Measurements from ENCODE around the gene HPS4.
"Not testable (repeated sequence)": the region's sequence is repeated elsewhere in the genome, so short reads cannot be mapped to it uniquely, and the experiment has no call there.

The HPS4 gene

GRCh38 chr22:26416670-26417276, 66.8 kb downstream of the HPS4 start:
- no peak for DNase-seq (ENCODE audit: low read depth in 2 of 2, low spot score in 1 of 2)

- DNase-seq (ENCODE audit: low read depth in 2 of 2, low spot score in 1 of 2) = no peak
Measured at GRCh38 chr22:26416256-26416655, 67.3 kb downstream of the HPS4 start.

GRCh38 chr22:26414347-26414746, 69.2 kb downstream of the HPS4 start:
- no peak for DNase-seq (ENCODE audit: low read depth in 2 of 2, low spot score in 1 of 2)

DNA sequence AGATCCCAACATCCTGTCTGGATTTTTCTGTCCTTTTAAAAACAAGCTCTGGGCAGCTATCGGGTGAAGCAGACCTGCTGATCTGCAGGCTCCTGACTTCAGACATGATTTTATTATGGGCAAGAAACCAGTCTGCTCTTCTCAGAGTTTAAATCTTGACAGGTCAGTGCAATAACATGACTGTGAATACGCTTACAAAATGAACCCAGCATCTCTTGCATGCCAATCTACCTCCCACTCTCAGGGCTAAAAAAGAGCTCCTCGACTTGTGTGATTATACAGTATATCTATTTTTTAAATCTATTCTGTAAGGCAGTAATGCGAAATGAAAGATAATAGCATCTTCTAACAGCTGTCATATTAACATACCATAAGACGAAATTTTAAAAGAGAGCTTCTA, 73.2 kb downstream of the HPS4 start:
- no peak for DNase-seq (ENCODE audit: low read depth in 2 of 2, low spot score in 1 of 2)

GRCh38 chr22:26409719-26410335, 73.8 kb downstream of the HPS4 start:
- no peak for DNase-seq (ENCODE audit: low read depth in 2 of 2, low spot score in 1 of 2)

DNA sequence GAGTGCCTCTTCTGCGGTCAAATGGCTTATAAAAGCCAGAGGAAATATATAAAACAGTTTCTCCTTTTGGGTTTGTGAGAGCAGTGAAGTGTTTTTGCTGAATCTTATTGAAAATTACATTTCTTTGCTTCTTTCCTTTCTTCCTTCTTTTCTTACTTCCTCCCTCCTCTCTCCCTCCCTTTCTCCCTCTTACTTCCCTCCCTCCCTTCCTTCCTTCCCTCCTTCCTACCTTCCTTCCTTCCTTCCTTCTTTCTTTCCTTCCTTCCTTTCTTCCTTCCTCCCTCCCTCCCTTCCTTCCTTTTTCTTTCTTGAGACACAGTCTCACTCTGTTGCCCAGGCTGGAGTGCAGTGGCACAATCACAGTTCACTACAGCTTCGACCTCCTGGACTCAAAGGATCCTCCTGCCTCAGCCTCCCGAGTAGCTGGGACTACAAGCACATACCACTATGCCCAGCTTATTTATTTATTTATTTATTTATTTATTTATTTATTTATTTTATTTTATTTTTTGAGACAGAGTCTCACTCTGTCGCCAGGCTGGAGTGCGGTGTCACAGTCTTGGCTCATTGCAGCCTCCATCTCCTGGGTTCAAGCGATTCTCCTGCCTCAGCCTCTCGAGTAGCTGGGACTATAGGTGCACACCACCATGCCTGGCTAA, 74.9 kb downstream of the HPS4 start:
- not testable (repeated sequence) for DNase-seq (ENCODE audit: low read depth in 2 of 2, low spot score in 1 of 2)

DNA sequence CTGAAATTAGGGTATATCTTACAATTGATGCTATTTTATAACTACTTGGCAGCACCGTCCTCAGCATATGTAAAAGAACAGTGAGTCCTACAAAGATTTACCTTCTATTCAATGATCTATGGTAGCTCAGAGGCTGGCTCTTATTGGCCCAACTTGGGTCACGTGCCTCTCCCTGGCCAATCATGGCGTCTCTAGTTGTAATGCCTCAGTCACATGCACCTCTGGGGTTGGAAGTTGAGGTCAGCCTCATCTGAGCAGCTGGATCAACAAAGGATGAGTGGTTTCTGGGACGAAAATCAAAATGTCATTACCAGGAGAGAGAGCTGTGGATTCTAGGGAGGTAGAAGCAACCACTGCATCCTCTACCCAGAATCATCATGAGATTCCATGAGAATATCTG, 77.5 kb downstream of the HPS4 start:
- no peak for DNase-seq (ENCODE audit: low read depth in 2 of 2, low spot score in 1 of 2)

DNA sequence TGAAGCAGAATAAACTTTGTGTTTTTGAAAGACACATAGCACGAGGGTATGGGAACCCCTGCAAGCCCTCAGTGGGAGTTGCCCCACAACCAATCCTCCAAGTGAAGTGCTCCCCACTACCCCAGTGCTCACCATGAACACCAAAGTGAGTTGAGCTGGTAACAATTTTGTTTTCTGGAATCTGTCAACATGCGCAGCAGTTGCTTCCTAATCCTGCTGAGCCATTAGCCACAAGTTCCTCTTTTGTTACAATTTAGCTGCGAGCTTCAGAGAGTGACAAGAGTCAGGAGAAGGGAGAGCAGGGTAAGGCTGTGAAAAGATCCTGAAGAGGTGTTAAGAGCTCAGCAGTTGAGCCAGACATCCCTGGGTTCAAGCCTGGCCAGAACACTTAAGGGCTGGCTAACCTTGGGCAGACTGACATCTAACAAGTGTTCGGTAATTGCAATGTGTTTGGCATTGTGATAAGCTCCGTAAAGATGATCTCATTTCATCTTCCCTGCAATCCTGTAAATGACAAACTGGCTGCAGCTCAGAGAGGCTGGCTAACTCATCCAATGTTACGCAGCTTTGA, 78.6 kb downstream of the HPS4 start:
- no peak for DNase-seq (ENCODE audit: low read depth in 2 of 2, low spot score in 1 of 2)

GRCh38 chr22:26401726-26402125, 81.9 kb downstream of the HPS4 start:
- no peak for DNase-seq (ENCODE audit: low read depth in 2 of 2, low spot score in 1 of 2)

Data from stimulated activated CD8-positive, alpha-beta memory T cell treated with anti-CD3 and anti-CD28 coated beads, Interleukin-4, amount 100 ng/mL, for 4 hours (primary cell).